Naive thymus-derived CD8-positive, alpha-beta T cell (primary cell): ENCODE results near the gene MAP4. TPM values are rescaled to one million over a fixed set of nuclear protein-coding genes. Genes with fewer than 3 reads are reported as not detected.
A peak's percentile ranks its signal among the peaks of the same experiment; 100 is the strongest.
"Not testable (repeated sequence)": the region's sequence is repeated elsewhere in the genome, so short reads cannot be mapped to it uniquely, and the experiment has no call there.

ENCODE experiments used
- ATAC-seq, 2 donors: fragments of 150-1000 bp; cut with Tn5 transposase in 1 of 2; sonication (Bioruptor Pico), chemical (Tn5 transposase) in 1 of 2; 1 replicate in 1 of 2; 2 replicates in 1 of 2; pipeline ENCODE4 v1.10.0; 2021; ENCODE audit warnings: mild to moderate bottlenecking in 2 of 2, moderate library complexity in 2 of 2
- POLR2A ChIA-PET: fragments of 350-600 bp; sonication (Branson Sonifier 250); formaldehyde crosslinking; loops from one replicate; lab custom pipeline; 2021; ENCODE audit warnings: antibody characterized with exemption; lab: Charles Lee
- DNase-seq, 10 donors: peaks; one replicate each; pipeline versions ENCODE4 v3.0.0 to v3.0.0-alpha.2; 2020 to 2022
- H3K27ac Mint-ChIP-seq, 10 donors: one replicate each; pipeline ENCODE4 v1.8.0; 2020 to 2022; ENCODE audit warnings: mild to moderate bottlenecking in 10 of 10, mixed read lengths in 10 of 10, moderate library complexity in 4 of 10, inconsistent platforms in 1 of 10
- H3K27me3 Mint-ChIP-seq, 5 donors: one replicate each; pipeline ENCODE4 v1.8.0; 2021 to 2022; ENCODE audit warnings: mixed read lengths in 5 of 5
- H3K36me3 Mint-ChIP-seq, 3 donors: one replicate each; pipeline ENCODE4 v1.8.0; 2020 to 2022; ENCODE audit warnings: mixed read lengths in 3 of 3, mild to moderate bottlenecking in 2 of 3, inconsistent platforms in 1 of 3
- H3K4me1 Mint-ChIP-seq, 4 donors: one replicate each; pipeline ENCODE4 v1.8.0; 2021 to 2022; ENCODE audit warnings: mixed read lengths in 4 of 4
- H3K4me3 Mint-ChIP-seq, 10 donors: one replicate each; pipeline ENCODE4 v1.8.0; 2020 to 2022; ENCODE audit warnings: mild to moderate bottlenecking in 10 of 10, mixed read lengths in 10 of 10, moderate library complexity in 6 of 10, inconsistent platforms in 1 of 10
- H3K9me3 Mint-ChIP-seq, 9 donors: one replicate each; pipeline ENCODE4 v1.8.0; 2020 to 2022; ENCODE audit warnings: mixed read lengths in 9 of 9, mild to moderate bottlenecking in 3 of 9, inconsistent platforms in 1 of 9, moderate library complexity in 1 of 9
- microRNA-seq: library from miRNA; unstranded; fragments of <30 nt; microRNA quantifications from one replicate; pipeline ENCODE4 v1.2.0, GENCODE V29; 2022; ENCODE audit warnings: borderline microRNAs expressed
- polyA plus RNA-seq, 3 donors: library from polyadenylated mRNA; unstranded; fragments of 300-500 nt; fragmentation: Illumina TruSeq; gene quantifications; one replicate each; pipeline ENCODE4 v1.2.3, GENCODE V29; 2021
- total RNA-seq, 8 experiments: library from RNA in 2 of 8; stranded (reverse) in 2 of 8; gene quantifications; one replicate each; pipeline ENCODE4 v1.2.3 and lab custom pipeline; 2021 to 2026

MAP4 gene
- total and polyA plus RNA-seq, 5 experiments from 2014 or later: 17.8 to 56.8 (median 29.5) TPM

GRCh38 chr3:47829482-47829881 is 186.7 kb downstream of the MAP4 start:
- POLR2A ChIA-PET: interaction anchor here (0.6 kb wide), 1 partner anchor 69 kb away, joined by 3 read pairs; no protein-coding TSS in a partner anchor
- not testable (repeated sequence) for H3K9me3 Mint-ChIP-seq, H3K27me3 Mint-ChIP-seq, DNase-seq, ATAC-seq
- Mint-ChIP-seq H3K36me3 (peaks cover 5 to 67% (median 14%) of the 10 kb centered on the region in 3 donors), H3K27ac (peak overlapping the region in 8 of 10 donors; percentile 15 to 81 (median 54)), H3K4me1 (peaks cover 17 to 38% (median 32%) of the 10 kb centered on the region in 4 donors), H3K4me3 (peak overlapping the region in 1 of 10 donors; percentile 18)

- Mint-ChIP-seq H3K27ac (peak overlapping the region; percentile 53 to 96 (median 90)), H3K27me3 (no peaks in the 10 kb centered on the region), H3K4me3 (peak overlapping the region; percentile 80 to 93 (median 88)), H3K4me1 (peaks cover 15 to 37% (median 30%) of the 10 kb centered on the region in 4 donors), H3K36me3 (peaks cover 5 to 49% (median 11%) of the 10 kb centered on the region in 3 donors), H3K9me3 (no peaks in the 10 kb centered on the region)
- DNase-seq (no peak), ATAC-seq (no peak)
- POLR2A ChIA-PET: interaction anchor here (0.6 to 2.0 kb wide), 11 partner anchors 9 to 445 kb away, joined by 3 to 8 read pairs (median 4); partner anchors contain the start of genes ELP6, PTPN23 and SMARCC1
Measured at GRCh38 chr3:47825590-47825989, 190.6 kb downstream of the MAP4 start.

- H3K27ac Mint-ChIP-seq: peak overlapping the region; percentile 78 to 96 (median 93)
- peak; percentile 64 to 82 (median 78) for DNase-seq
- peak; percentile 98 to 99 for ATAC-seq
- H3K36me3 Mint-ChIP-seq: peaks cover 5 to 52% (median 13%) of the 10 kb centered on the region in 3 donors
- POLR2A ChIA-PET: interaction anchor here (0.6 to 2.0 kb wide), 12 partner anchors 8 to 444 kb away, joined by 3 to 8 read pairs (median 4); partner anchors contain the start of genes ELP6, PTPN23 and SMARCC1
- H3K27me3 Mint-ChIP-seq: no peaks in the 10 kb centered on the region
- no peaks in the 10 kb centered on the region for H3K9me3 Mint-ChIP-seq
- peak overlapping the region; percentile 80 to 93 (median 88) for H3K4me3 Mint-ChIP-seq
- peaks cover 15 to 37% (median 30%) of the 10 kb centered on the region in 4 donors for H3K4me1 Mint-ChIP-seq
Measured at GRCh38 chr3:47824541-47825473, 191.4 kb downstream of the MAP4 start.

- no peaks in the 10 kb centered on the region for H3K27me3 Mint-ChIP-seq
- POLR2A ChIA-PET: no interaction called here
- H3K9me3 Mint-ChIP-seq: no peaks in the 10 kb centered on the region
- peak overlapping the region in 1 of 10 donors; percentile 63 for H3K27ac Mint-ChIP-seq
- ATAC-seq: no peak
- no peak overlapping the region for H3K4me3 Mint-ChIP-seq
- peaks cover 0 to 4% (median 3%) of the 10 kb centered on the region in 4 donors for H3K4me1 Mint-ChIP-seq
- DNase-seq: no peak
- peaks cover 0 to 68% (median 11%) of the 10 kb centered on the region in 3 donors for H3K36me3 Mint-ChIP-seq
Measured at GRCh38 chr3:47817609-47818008, 198.6 kb downstream of the MAP4 start.

- Mint-ChIP-seq H3K4me1 (peaks cover 0 to 14% (median 6%) of the 10 kb centered on the region in 4 donors), H3K27ac (peak overlapping the region in 3 of 10 donors; percentile 36 to 85 (median 40)), H3K4me3 (no peak overlapping the region), H3K9me3 (no peaks in the 10 kb centered on the region), H3K27me3 (no peaks in the 10 kb centered on the region), H3K36me3 (peaks cover 5 to 73% (median 11%) of the 10 kb centered on the region in 3 donors)
- DNase-seq (no peak), ATAC-seq (no peak)
- POLR2A ChIA-PET: interaction anchor here (1.0 kb wide), 1 partner anchor 9 kb away, joined by 4 read pairs; no protein-coding TSS in a partner anchor
Measured at GRCh38 chr3:47813551-47814177, 202.6 kb downstream of the MAP4 start.

GRCh38 chr3:47804577-47804976 is 211.6 kb downstream of the MAP4 start:
- POLR2A ChIA-PET: interaction anchor here (0.6 to 1.7 kb wide), 5 partner anchors 10 to 279 kb away, joined by 3 to 6 read pairs (median 4); no protein-coding TSS in a partner anchor
- no peaks in the 10 kb centered on the region for H3K27me3 Mint-ChIP-seq
- peaks cover 11 to 36% (median 17%) of the 10 kb centered on the region in 4 donors for H3K4me1 Mint-ChIP-seq
- peak overlapping the region in 8 of 10 donors; percentile 73 to 97 (median 90) for H3K27ac Mint-ChIP-seq
- H3K4me3 Mint-ChIP-seq: peak overlapping the region in 8 of 10 donors; percentile 63 to 96 (median 91)
- peaks cover 0 to 1% (median 0%) of the 10 kb centered on the region in 9 donors for H3K9me3 Mint-ChIP-seq
- ATAC-seq: no peak
- peaks cover 0 to 32% (median 0%) of the 10 kb centered on the region in 3 donors for H3K36me3 Mint-ChIP-seq
- DNase-seq: no peak

- Mint-ChIP-seq H3K27me3 (no peaks in the 10 kb centered on the region), H3K4me1 (peaks cover 11 to 34% (median 17%) of the 10 kb centered on the region in 4 donors), H3K36me3 (peaks cover 0 to 22% (median 0%) of the 10 kb centered on the region in 3 donors), H3K9me3 (peaks cover 0 to 1% (median 0%) of the 10 kb centered on the region in 9 donors), H3K27ac (peak overlapping the region; percentile 83 to 97 (median 95)), H3K4me3 (peak overlapping the region; percentile 87 to 96 (median 94))
- POLR2A ChIA-PET: interaction anchor here (1.7 kb wide), 1 partner anchor 20 kb away, joined by 4 read pairs; no protein-coding TSS in a partner anchor
- ATAC-seq (peak in 1 of 2 donors; percentile 25), DNase-seq (no peak)
Measured at GRCh38 chr3:47803480-47804025, 212.7 kb downstream of the MAP4 start.

GRCh38 chr3:47802734-47803479 is 213.3 kb downstream of the MAP4 start, which contains the start of gene DHX30:
Gene DHX30, plus strand, starts transcription at chr3:47803138. Its CDS starts 7,546 bp downstream, at chr3:47810684.
- peak; percentile 76 to 90 (median 84) for DNase-seq
- peaks cover 0 to 16% (median 0%) of the 10 kb centered on the region in 3 donors for H3K36me3 Mint-ChIP-seq
- H3K27ac Mint-ChIP-seq: peak within 1 kb of the TSS; percentile 90 to 97 (median 96)
- peaks cover 0 to 1% (median 0%) of the 10 kb centered on the region in 9 donors for H3K9me3 Mint-ChIP-seq
- ATAC-seq: peak; percentile 91 to 92
- H3K27me3 Mint-ChIP-seq: no peaks in the 10 kb centered on the region
- peak within 1 kb of the TSS; percentile 88 to 96 (median 94) for H3K4me3 Mint-ChIP-seq
- POLR2A ChIA-PET: interaction anchor here (1.7 kb wide), 1 partner anchor 21 kb away, joined by 4 read pairs; no protein-coding TSS in a partner anchor
- peaks cover 11 to 34% (median 17%) of the 10 kb centered on the region in 4 donors for H3K4me1 Mint-ChIP-seq

Small RNA genes within 50 kb of the gene (microRNA-seq; reads per million reads assigned to microRNA genes)
- 2.4 reads per million for gene MIR1226

Other genes with a start within 250 kb of the MAP4 start
- gene SMARCC1, start 234.5 kb downstream of the MAP4 start, total RNA-seq: 100 to 1,000 TPM in 1 of 2 experiments, 10 to 100 TPM in 1; 99.6 to 111 TPM
- 10 to 100 TPM; 57.7 to 67.0 (median 65.6) TPM for gene SMARCC1, start 234.5 kb downstream of the MAP4 start, polyA plus RNA-seq
- gene DHX30, start 213.3 kb downstream of the MAP4 start, total RNA-seq: 10 to 100 TPM; 90.2 to 95.5 TPM
- gene DHX30, start 213.3 kb downstream of the MAP4 start, polyA plus RNA-seq: 10 to 100 TPM; 23.5 to 43.6 (median 28.5) TPM
- gene CDC25A, start 172.0 kb upstream of the MAP4 start, total RNA-seq: not detected
- not detected for gene CDC25A, start 172.0 kb upstream of the MAP4 start, polyA plus RNA-seq
- not detected for gene CAMP, start 207.1 kb upstream of the MAP4 start, total RNA-seq
- not detected for gene CAMP, start 207.1 kb upstream of the MAP4 start, polyA plus RNA-seq
- gene ZNF589, start 224.7 kb upstream of the MAP4 start, total RNA-seq: 10 to 100 TPM; 37.6 to 39.2 TPM
- 1 to 10 TPM; 4.7 to 9.7 (median 6.6) TPM for gene ZNF589, start 224.7 kb upstream of the MAP4 start, polyA plus RNA-seq